A673 (cell line): Measurements from ENCODE around the gene BASP1. TPM values are rescaled to one million over a fixed set of nuclear protein-coding genes. Genes with fewer than 3 reads are reported as not detected.

ENCODE experiments used
- BruUV-seq: library from RNA; stranded (reverse); fragments of 400-500 nt; replicated peaks from 2 replicates; lab custom pipeline; 2021; lab: Mats Ljungman, UMichigan
- CTCF ChIA-PET: fragments of 300-600 bp; sonication (Branson Sonifier 250); formaldehyde crosslinking; loops from one replicate; lab custom pipeline; 2022; ENCODE audit warnings: antibody characterized with exemption; lab: Charles Lee
- POLR2A ChIA-PET: fragments of 300-600 bp; sonication (Branson Sonifier 250); formaldehyde crosslinking; loops from one replicate; lab custom pipeline; 2022; ENCODE audit warnings: antibody characterized with exemption; ENCODE audit not compliant: low non-redundant PET; lab: Charles Lee
- DNase-seq: peaks from one replicate; pipeline ENCODE4 v3.0.0-alpha.2; 2015; ENCODE audit warnings: low spot score
- H3K27ac ChIP-seq: fragments of 200-600 bp; sonication (generic); 2 replicates; pipeline ENCODE4 v1.5.1; 2016; ENCODE audit warnings: mixed run types, low read depth, mild to moderate bottlenecking, mixed read lengths, antibody characterized with exemption, low read length; ENCODE audit not compliant: poor library complexity, severe bottlenecking
- H3K27me3 ChIP-seq: fragments of 200-600 bp; sonication (generic); replicated peaks from 2 replicates; pipeline ENCODE4 v1.6.1; 2017; ENCODE audit warnings: mixed run types, low read depth, mild to moderate bottlenecking, mixed read lengths, antibody characterized with exemption, low read length; ENCODE audit not compliant: insufficient read depth, poor library complexity
- H3K36me3 ChIP-seq: fragments of 200-600 bp; sonication (generic); 2 replicates; pipeline ENCODE4 v1.6.1; 2016; ENCODE audit warnings: mixed run types, mild to moderate bottlenecking, mixed read lengths, antibody characterized with exemption, low read length; ENCODE audit not compliant: insufficient read depth, poor library complexity, severe bottlenecking
- H3K4me1 ChIP-seq: fragments of 200-600 bp; sonication (generic); 2 replicates; pipeline ENCODE4 v1.6.1; 2017; ENCODE audit warnings: mixed run types, mild to moderate bottlenecking, mixed read lengths, antibody characterized with exemption, low read length; ENCODE audit not compliant: insufficient read depth, poor library complexity, severe bottlenecking
- H3K4me3 ChIP-seq: fragments of 200-600 bp; sonication (generic); 2 replicates; pipeline ENCODE4 v1.5.1; 2016; ENCODE audit warnings: low read depth, mixed run types, mild to moderate bottlenecking, mixed read lengths, low read length; ENCODE audit not compliant: poor library complexity, severe bottlenecking
- H3K9me3 ChIP-seq: fragments of 200-600 bp; sonication (generic); 2 replicates; pipeline ENCODE4 v1.6.1; 2016; ENCODE audit warnings: mixed run types, low read depth, mild to moderate bottlenecking, mixed read lengths, antibody characterized with exemption, low read length; ENCODE audit not compliant: poor library complexity, severe bottlenecking
- CTCF ChIP-seq: fragments of 300-800, 200-600 bp; sonication (generic); conservative IDR thresholded peaks from 2 replicates; pipeline ENCODE4 v1.5.1; 2017; ENCODE audit warnings: low read depth, mild to moderate bottlenecking, antibody characterized with exemption, low read length, moderate library complexity, mixed read lengths
- EZH2 ChIP-seq: fragments of 200-600 bp; sonication (generic); IDR thresholded peaks from 2 replicates; pipeline ENCODE4 v1.6.1; 2017; ENCODE audit warnings: borderline replicate concordance, low read depth, mild to moderate bottlenecking, mixed read lengths, antibody characterized with exemption, low read length; ENCODE audit not compliant: poor library complexity, severe bottlenecking
- intact Hi-C: fragments of 100-400 bp; cut with micrococcal nuclease; formaldehyde crosslinking; loops from one replicate; pipeline ENCODE4 v1.10.0; 2022; ENCODE audit not compliant: unreplicated experiment
- total RNA-seq: library from RNA; stranded (reverse); gene quantifications from 2 replicates; pipeline ENCODE4 v1.2.3, GENCODE V29; 2021

BASP1 gene
- total RNA-seq, 1 experiment from 2014 or later, result 394 TPM

- Histone ChIP-seq H3K4me1 (no peaks in the 10 kb centered on the region), H3K27me3 (no peaks in the 10 kb centered on the region), H3K9me3 (no peaks in the 10 kb centered on the region), H3K36me3 (no peaks in the 10 kb centered on the region), H3K27ac (no peak overlapping the region), H3K4me3 (no peak overlapping the region)
- no peak for TF ChIP-seq EZH2
- TF ChIP-seq CTCF, result no peak
- intact Hi-C loops, result no loop called here
- no peak for DNase-seq
- ChIA-PET POLR2A (no interaction called here), CTCF (no interaction called here)
- BruUV-seq, result no TSS peak
These were observed 39.1 kb upstream of the BASP1 start for GRCh38 chr5:17178373-17178675.

GRCh38 chr5:17180330-17180843 lies 37.0 kb upstream of the BASP1 start:
- no peak for DNase-seq

GRCh38 chr5:17180864-17181723 lies 36.3 kb upstream of the BASP1 start:
- no TSS peak for BruUV-seq
- H3K4me1 ChIP-seq, result peaks cover 7% of the 10 kb centered on the region
- ChIA-PET CTCF (no interaction called here), POLR2A (no interaction called here)
- TF ChIP-seq CTCF (no peak), EZH2 (no peak)
- H3K9me3 ChIP-seq, result no peaks in the 10 kb centered on the region
- intact Hi-C loops, result no loop called here
- H3K27me3 ChIP-seq, result no peaks in the 10 kb centered on the region
- H3K36me3 ChIP-seq, result no peaks in the 10 kb centered on the region
- H3K4me3 ChIP-seq, result no peak overlapping the region
- H3K27ac ChIP-seq, result no peak overlapping the region
- no peak for DNase-seq

More at GRCh38 chr5:17180330-17180843, 37.0 kb upstream of the BASP1 start:
- CTCF ChIA-PET, result no interaction called here
- Histone ChIP-seq H3K9me3 (no peaks in the 10 kb centered on the region), H3K27me3 (no peaks in the 10 kb centered on the region), H3K36me3 (no peaks in the 10 kb centered on the region), H3K4me1 (peaks cover 7% of the 10 kb centered on the region), H3K27ac (no peak overlapping the region), H3K4me3 (no peak overlapping the region)
- POLR2A ChIA-PET, result no interaction called here
- intact Hi-C loops, result no loop called here
- TF ChIP-seq CTCF (no peak), EZH2 (no peak)
- BruUV-seq, result no TSS peak
